ENCODE data around the gene LSR.
"Not testable (repeated sequence)": the region's sequence is repeated elsewhere in the genome, so short reads cannot be mapped to it uniquely, and the experiment has no call there.

The LSR gene

DNA sequence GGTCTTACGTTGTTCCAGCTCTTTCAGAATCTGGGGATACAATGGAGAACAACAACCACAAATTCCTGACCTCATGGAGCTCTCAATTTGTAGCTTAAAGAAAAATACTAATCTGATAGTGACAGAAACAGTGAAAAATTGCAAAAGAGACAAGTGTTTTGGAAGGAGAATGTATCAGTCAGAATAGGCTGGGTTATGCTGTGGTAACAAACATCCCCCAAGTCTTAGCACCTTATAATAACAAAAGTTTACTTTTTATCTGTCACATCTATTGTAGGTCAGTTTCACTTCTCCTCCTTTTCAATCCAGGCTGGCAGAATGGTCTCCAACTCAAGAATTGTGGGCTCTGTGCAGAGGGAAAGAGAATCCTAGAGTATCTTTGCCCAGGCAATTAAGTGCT, 29.8 kb upstream of the LSR start:
- DNase-seq, result no peak

GRCh38 chr19:35220315-35220921, 28.4 kb upstream of the LSR start:
- DNase-seq, result no peak

GRCh38 chr19:35220973-35221590, 27.7 kb upstream of the LSR start:
- not testable (repeated sequence) for DNase-seq

GRCh38 chr19:35222373-35223015, 26.3 kb upstream of the LSR start:
- no peak for DNase-seq

GRCh38 chr19:35223084-35223790, 25.6 kb upstream of the LSR start:
- no peak for DNase-seq

DNA sequence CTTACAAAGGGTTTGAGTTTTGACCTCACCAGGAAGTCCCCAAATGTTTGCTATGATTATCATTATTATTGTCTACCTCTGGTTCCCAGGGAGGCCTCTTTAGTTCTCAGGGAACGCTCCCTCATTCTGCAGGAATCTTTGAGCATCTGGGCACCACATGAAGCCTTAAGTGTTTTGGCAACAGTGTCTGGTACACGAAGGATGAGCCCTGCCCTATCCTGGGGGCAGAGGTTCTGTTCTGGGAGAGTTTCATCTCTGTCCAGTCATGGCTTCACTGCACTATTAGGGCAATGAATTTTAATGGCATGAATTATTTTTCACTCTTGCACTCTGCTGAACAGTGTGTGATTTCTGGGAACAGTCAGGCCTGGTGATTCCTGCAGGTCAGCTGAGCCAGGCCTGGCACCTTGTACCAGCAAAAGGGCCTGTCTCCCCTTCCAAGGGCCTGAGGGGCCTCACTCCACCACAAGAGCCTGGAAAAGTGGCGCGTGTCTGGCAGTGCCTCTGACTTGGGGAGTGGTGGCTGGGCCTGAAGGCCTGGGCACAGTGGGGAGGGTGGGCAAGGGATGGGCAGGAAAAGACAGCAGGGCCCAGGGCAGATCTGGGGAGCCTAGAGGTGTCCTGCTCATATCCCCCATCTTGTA, 24.8 kb upstream of the LSR start:
- DNase-seq, result no peak

DNA sequence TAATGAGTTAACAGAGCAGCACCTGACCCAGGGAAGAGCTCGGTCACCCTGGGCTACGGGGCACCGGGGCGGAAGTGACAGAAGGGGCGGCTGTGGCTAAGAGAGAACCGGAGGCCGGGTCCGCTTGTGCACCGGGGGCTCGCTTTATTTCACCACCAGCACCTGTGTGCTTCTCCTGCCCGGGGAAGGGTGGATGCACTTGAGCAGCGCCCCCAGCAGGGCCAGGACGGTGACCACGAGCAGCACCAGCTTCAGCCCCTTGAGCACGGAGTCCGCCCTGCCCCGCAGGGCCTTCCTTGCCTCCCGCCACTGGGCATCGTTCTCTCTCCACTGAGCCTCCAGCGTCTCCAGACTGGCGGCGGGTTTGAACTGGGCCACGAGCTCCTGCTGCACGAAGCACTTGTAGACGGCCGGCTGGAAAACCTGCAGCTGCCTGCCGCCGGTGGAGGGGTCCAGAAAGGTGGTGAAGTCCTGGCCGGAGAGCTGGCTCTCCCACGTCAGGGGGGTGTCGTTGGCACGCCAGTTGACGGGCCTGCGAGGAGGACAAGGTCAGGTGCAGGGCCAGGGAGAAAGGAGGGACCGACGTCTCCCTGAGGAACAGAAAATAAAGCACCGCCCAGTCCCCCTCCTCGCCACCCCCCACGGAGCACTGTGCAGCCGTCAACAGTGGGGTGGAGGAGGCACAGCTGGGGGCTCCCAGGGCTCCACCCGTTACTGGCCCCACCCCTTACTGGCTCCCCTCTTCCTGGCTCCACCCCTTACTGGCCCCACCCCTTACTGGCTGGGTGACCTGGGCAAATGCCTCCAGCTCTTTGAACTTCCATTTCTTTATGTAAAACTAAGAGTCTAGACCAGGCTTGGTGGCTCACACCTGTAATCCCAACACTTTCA, 23.9 kb upstream of the LSR start:
- no peak for DNase-seq

DNA sequence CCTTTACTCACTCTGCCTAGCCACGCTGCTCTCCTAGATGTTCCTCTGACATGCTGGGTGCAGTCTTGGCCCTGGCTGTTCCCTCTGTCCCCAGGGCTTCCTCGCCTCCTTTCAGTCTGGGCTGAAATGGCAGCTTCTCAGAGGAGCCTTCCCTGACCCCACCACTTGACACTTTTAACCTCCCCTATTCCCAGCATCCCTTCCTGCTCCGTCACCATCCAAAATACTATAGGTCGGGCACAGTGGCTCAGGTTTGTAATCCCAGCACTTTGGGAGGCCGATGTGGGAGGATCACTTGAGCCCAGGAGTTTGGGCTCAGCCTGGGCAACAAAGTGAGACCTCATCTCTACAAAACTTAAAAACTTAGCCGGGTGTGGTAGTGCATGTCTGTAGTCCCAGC, 22.9 kb upstream of the LSR start:
- DNase-seq, result no peak

GRCh38 chr19:35226748-35227147, 22.1 kb upstream of the LSR start:
- no peak for DNase-seq

- DNase-seq, result no peak
These were observed 20.4 kb upstream of the LSR start, which contains the start of gene FAM187B for GRCh38 chr19:35228177-35228930. TSS of gene FAM187B (minus strand) at chr19:35228739. CDS start at chr19:35228680, 59 bp downstream.

DNA sequence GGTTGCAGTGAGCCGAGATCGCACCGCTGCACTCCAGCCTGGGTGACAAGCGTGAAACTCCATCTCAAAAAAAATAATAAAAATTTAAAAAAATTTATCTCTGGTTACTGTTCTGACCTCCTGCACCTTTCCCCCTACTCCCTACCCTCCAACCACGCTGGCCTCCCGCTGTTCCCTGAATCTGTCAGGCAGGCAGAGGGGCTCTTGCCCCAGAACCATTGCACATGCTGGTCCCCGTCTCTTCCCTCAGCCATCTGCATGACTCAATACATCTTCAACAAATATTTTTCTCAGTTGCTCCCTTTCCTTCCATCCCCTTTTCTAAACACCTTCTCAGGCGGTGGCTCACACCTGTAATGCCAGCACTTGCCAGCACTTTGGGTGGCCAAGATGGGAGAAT, 19.2 kb upstream of the LSR start:
- DNase-seq, result no peak

DNA sequence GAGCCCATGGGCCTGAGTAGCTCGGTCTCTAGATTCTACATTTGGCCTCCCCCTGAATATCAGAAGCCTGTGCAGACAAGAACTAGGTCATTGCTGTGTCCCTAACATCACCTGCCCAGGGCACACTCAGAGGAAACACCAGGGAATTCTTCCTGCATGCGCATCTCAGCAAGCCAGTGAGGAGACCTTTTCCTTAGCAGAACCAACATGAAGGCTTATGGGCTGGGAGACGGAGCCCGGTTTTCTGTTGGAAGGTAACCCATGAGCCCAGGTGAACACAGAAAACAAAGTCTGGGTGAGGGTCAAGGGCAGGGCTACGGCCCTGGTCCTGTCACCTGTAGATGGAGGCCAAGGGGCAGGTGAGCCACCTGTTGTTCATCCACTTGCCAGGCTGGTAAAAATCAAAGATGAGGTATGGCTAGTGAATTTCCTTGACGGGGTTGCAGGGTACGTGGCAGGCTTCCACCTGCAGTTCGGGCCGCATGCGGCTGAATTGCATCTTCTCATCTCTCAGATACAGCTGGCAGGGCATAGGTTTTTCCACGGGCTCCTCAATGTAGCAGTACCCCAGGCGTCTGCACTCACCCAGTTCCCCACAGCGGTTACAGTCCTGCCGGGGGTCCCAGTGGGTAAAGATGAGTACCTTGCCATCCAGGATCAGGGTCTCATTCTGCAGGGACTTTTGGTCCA, 16.7 kb upstream of the LSR start:
- no peak for DNase-seq

DNA sequence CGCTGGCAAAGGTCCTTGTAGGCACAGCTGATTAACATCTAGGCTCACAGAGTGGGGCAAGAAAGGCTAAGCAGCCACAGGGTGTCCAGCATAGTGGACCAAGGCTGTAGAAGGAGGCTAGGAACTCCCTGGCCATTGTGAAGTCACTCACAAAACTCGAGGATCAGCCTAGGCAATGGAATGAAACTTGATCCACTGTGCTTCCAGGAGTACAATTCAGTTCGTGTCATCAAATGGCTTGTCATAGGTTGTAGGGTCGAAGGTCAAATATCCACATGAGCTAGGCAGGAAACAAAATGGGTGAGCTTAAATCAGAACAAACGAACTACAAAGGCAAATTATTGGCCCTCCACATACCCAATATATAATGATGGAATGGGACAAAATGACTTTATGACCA, 15.9 kb upstream of the LSR start:
- DNase-seq, result no peak

- DNase-seq, result no peak
These were observed 12.0 kb upstream of the LSR start for GRCh38 chr19:35236638-35237400.

GRCh38 chr19:35239597-35239996, 9.2 kb upstream of the LSR start:
- not testable (repeated sequence) for DNase-seq

DNA sequence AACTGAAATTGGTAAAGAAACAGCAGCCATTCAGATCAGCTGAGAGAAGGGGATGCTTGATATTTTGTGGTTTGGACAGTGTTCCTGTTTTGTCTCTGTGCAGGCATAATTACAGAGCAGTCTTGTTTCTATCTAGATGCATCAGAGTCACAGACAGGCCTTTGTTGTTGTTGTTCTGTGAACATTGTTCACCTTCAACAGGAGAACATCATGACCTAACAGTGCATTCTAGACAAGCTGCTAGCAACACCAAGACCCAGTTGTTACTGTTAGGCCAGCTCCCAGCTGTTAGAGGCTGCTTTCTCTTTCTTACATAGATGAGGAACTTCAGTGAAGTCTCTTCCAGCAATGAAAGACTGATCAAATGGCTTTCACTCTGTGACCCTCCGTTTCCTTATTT, 8.5 kb upstream of the LSR start:
- DNase-seq, result no peak

DNA sequence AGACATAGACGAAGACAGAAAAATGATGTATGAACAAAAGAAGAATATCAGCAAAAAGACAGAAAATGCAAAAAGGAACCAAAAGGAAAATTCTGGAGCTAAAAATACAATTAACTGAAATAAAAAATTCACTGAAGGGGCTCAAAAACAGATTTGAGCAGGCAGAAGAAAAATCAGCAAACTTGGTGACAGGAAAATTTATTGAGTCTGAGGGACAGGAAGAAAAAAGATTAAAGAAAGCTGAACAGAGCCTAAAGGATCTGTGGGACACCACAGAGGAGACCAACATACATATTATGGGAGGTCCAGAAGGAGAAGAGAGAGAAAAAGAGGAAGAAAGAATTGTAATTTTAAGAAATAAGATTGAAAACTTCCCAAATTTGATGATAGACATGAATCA, 7.4 kb upstream of the LSR start:
- no peak for DNase-seq

GRCh38 chr19:35246466-35247092, 2.2 kb upstream of the LSR start:
- no peak for DNase-seq

GRCh38 chr19:35247526-35248309, 1.1 kb upstream of the LSR start:
- DNase-seq, result peak; percentile 68
